KOPT-K1 (cell line): Measurements from ENCODE around the gene ALPL.

ENCODE experiments used
- H3K27ac ChIP-seq: fragments of 200-600 bp; sonication (generic); 2 replicates; pipeline ENCODE4 v1.5.1; 2016; ENCODE audit warnings: antibody characterized with exemption, mild to moderate bottlenecking, low read depth, low read length; ENCODE audit not compliant: poor library complexity, severe bottlenecking
- H3K36me3 ChIP-seq: fragments of 200-600 bp; sonication (generic); 2 replicates; pipeline ENCODE4 v1.5.1; 2017; ENCODE audit warnings: antibody characterized with exemption, mild to moderate bottlenecking, low read length, moderate library complexity; ENCODE audit not compliant: insufficient read depth
- H3K9me3 ChIP-seq: fragments of 200-600 bp; sonication (generic); 2 replicates; pipeline ENCODE4 v1.5.1; 2017; ENCODE audit warnings: antibody characterized with exemption, low read length, mild to moderate bottlenecking; ENCODE audit not compliant: insufficient read depth, poor library complexity, severe bottlenecking

Gene ALPL

GRCh38 chr1:21614419-21615115 lies 105.3 kb downstream of the ALPL start:
- Histone ChIP-seq H3K9me3 (no peaks in the 10 kb centered on the region), H3K36me3 (peaks cover 81% of the 10 kb centered on the region), H3K27ac (no peak overlapping the region)

DNA sequence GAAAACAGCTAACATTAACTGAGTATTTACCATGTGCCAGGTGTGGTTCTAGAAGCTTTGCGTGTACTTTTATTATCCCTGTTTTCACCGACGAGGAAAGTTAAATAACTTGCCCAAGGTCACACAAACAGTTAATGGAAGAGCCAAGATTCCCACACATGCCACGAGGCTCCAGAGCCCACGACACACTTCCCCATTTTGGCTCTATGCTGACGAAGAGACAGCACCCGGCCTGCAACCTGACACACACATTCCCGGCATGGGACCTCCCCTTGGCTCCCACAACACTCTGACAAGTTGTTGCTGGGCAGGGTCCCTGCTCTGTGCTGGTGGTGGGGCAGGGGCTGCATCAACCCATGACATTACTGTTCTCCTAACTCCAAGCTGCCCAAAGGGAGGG lies 107.1 kb downstream of the ALPL start:
- H3K9me3 ChIP-seq = no peaks in the 10 kb centered on the region
- peaks cover 62% of the 10 kb centered on the region for H3K36me3 ChIP-seq
- H3K27ac ChIP-seq = no peak overlapping the region

- Histone ChIP-seq H3K27ac (no peak overlapping the region), H3K9me3 (no peaks in the 10 kb centered on the region), H3K36me3 (peaks cover 54% of the 10 kb centered on the region)
Observed at GRCh38 chr1:21617126-21617738, 108.0 kb downstream of the ALPL start.

GRCh38 chr1:21618059-21618458 lies 108.8 kb downstream of the ALPL start:
- Histone ChIP-seq H3K9me3 (no peaks in the 10 kb centered on the region), H3K27ac (peak overlapping the region; percentile 82), H3K36me3 (peaks cover 46% of the 10 kb centered on the region)

DNA sequence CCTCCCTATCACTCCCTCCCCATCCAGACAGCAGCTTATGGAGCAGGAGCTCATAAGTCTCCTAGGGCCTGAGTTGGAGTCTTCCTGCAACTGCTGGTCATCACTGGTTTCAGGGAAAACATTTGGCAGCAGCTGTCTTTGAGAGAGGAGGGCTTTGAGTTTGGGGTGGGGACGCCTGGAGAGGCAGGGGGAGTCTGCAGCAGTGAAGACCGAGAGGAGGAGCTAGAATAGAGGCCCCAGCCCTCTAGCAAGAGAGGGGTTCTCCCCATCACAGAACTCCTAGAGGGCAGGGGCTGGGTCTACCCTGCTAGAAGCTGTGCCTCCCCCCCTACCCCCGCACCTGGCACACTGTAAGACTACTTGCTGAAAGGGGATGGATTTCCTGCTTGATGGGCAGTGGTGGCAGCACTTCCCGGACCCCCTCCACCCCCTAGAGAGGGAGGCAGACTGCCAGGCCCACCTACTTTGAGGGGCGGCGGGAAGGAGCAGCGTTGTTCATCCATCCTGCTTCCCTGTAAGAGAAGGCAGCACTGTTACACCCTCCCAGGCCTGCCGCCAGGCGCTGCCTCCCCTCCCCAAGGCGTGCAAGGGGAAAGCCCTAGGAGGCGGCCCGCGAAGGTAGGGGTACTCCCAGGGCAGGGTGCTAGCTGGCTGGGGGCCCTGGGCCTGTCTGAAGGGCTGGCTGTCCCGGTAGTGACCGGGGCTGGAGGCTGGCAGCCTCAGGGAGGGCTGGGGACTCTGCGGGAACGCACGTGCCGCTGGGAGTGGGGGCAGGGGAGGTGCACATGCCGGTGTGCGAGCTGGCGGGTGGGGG lies 109.5 kb downstream of the ALPL start:
- H3K27ac ChIP-seq = peak overlapping the region; percentile 82
- H3K36me3 ChIP-seq = peaks cover 39% of the 10 kb centered on the region
- no peaks in the 10 kb centered on the region for H3K9me3 ChIP-seq

DNA sequence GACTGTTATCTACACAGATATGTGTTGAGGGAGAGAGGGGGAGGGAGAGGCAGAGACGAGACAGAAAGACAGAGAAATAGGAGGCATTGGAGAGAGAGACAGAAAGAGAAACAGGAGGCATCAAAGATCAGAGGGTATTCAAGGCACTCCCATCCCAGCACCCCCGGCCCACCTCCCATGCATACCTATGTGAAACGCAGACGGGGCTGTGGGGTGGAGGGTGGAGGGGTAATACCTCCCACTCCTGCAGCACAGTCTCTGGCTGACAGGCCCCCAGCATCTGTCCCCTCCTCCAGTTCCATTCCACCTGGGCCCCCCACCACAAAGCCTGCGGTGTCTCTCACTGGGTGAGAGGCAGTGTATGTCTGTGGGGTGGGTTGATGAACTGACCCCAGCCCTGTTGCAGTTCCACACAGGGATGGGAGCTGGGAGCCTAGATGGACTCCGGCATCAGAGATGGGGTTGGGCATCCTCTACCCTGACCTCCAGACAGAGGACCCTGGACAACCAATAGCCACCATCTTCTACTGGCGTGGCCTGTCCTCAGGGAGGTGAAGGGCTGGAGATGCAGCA lies 110.2 kb downstream of the ALPL start:
- peak overlapping the region; percentile 82 for H3K27ac ChIP-seq
- no peaks in the 10 kb centered on the region for H3K9me3 ChIP-seq
- peaks cover 32% of the 10 kb centered on the region for H3K36me3 ChIP-seq

DNA sequence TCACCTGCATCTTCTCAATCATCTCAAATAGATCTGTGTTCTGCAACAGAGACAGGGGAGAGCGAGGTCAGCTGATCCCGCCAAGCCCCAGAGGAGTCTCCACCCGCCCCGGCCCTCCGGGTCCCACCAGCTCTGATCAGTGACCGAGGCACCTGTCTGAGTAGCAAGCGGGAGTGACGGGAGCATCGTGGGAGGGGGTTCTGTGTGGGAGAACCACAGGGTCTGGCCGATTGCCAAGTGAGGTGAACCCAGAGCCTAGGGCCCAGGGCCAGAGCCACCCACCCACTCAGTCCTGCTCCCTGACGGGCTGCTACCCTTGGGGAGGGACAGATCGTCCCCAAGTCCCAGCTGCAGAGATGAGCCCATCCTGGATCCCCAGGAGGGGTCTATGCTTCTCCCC lies 110.8 kb downstream of the ALPL start:
- Histone ChIP-seq H3K27ac (peak overlapping the region; percentile 82), H3K36me3 (peaks cover 26% of the 10 kb centered on the region), H3K9me3 (no peaks in the 10 kb centered on the region)

DNA sequence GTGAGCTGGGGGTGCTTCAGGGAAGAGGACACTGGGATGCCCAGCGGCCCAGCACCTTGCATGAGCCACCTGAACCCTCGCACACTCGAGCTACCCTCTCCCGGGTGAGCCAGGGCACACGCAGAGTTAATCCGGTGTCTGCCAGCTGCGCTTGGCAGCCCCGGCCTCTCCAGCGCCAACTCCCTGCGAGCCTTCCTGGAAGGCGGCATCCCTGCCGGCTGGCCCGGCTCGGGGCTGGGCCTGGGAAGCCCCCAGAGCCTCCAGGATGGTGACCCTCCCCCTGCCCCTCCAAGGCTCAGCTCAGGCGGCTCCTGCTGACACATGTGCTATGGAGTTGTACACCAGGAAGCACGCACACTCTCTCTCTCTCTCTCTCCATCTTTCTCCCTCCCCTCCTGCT lies 111.3 kb downstream of the ALPL start:
- H3K27ac ChIP-seq = peak overlapping the region; percentile 82
- no peaks in the 10 kb centered on the region for H3K9me3 ChIP-seq
- peaks cover 23% of the 10 kb centered on the region for H3K36me3 ChIP-seq

DNA sequence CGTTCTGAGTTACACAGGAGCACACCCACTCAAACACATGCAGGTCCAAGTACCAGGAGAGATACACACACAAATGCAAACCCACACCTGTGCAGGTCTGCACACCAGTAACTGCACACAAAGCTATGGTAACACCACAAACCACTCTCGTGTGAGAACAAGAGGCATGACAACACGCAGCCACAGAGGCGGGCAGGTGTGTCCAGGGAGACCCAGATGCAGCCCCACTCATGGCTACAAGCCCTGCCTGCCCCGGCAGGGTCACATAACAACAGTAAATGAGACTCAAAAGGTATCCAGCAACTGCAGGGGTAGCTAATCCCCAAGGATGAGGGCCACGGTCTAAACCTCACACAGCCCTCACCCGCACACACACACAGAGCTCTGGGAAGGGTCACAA lies 111.8 kb downstream of the ALPL start:
- H3K36me3 ChIP-seq = peaks cover 18% of the 10 kb centered on the region
- no peaks in the 10 kb centered on the region for H3K9me3 ChIP-seq
- H3K27ac ChIP-seq = peak overlapping the region; percentile 82

GRCh38 chr1:21621761-21622436 lies 112.7 kb downstream of the ALPL start:
- H3K27ac ChIP-seq = peak overlapping the region; percentile 82
- H3K9me3 ChIP-seq = no peaks in the 10 kb centered on the region
- peaks cover 9% of the 10 kb centered on the region for H3K36me3 ChIP-seq

DNA sequence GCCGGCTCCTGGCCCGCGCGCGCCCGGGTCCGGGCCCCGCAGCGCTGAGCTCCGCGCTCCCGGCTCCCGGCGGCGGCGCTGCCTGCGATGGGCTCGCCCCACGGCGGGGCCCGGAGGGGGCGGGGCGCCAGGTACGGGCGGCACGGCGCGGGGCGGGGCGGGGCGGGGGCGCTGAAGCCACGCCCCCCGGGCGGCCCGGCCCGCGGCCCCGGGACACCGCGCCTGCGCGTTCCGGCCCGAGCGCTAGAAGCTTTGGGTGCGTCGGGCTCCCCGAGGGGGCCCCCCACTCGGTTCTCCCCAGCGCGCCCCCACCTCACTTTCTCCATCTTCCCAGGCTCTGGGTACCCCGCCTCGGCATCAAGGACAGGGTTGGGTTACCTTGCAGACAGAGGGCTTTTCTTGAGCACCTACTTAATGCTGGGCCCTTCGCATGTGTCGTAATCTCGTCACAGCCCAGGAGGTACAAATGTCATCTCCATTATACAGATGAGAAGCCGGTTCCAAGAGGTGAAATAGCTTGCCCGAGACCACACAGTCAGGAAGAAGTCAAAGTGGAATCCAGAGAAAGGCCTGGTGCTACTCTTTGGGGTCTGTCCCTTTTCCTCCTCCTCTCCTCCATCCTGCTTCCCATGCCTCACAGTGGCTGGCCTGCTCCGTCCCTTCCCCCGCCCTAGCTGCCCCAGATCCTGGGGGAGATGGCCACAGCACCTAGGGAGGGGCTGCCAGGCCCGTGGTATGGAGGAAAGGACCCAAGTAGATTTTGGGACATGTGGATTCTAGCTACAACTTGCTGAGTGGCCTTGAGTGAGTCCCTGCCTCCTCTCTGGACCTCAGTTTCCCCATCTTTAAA lies 113.5 kb downstream of the ALPL start:
- Histone ChIP-seq H3K36me3 (peaks cover 2% of the 10 kb centered on the region; the same call in 1 of the 2 replicates), H3K9me3 (no peaks in the 10 kb centered on the region), H3K27ac (peak overlapping the region; percentile 89)

- Histone ChIP-seq H3K27ac (peak overlapping the region; percentile 89), H3K36me3 (no peaks in the 10 kb centered on the region), H3K9me3 (no peaks in the 10 kb centered on the region)
Observed at GRCh38 chr1:21623410-21623961, 114.3 kb downstream of the ALPL start.

DNA sequence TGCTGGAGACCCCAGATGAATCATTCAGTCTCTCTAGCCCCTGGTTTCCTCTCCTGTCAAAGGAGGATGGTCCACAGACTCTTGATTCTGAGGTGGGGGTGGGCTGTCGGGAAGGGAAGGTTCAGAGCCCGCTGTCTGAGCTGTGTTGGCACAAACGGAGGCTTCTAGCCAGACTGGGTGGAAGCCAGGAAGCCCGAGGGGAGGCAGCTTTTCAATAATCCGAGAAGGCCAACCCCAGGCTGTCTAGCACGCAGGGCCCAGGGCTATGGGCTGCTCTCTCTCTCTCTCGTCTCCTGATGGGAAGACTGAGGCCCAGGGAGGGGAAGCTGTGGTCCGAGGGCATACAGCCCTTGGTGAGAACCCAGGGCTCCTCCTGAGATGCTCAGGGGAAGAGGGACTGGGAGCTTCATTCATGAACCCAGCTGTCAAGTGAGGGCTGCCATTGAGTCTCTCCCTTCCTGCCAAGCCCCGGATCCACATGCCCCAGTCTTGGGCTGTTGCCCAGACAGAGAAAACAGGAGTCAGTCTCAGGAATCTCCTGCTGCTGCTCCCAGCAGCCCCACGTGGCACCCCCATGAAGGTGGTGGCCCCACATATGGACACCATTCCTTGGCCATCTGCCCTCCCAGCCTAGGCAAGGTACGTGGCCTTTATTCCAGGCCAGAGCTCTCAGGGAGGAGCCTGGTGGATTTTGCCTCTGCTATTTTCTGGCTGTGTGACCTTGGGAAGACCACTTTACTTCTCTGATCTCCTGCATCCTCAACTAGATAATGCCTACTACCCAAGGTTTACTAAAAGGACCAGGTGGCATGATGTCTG lies 115.6 kb downstream of the ALPL start:
- Histone ChIP-seq H3K36me3 (no peaks in the 10 kb centered on the region), H3K27ac (peak overlapping the region; percentile 89), H3K9me3 (no peaks in the 10 kb centered on the region)
